HL-60 (cell line): ENCODE results near the gene TP53TG5.

ENCODE experiments used
- DNase-seq, 2 experiments: peaks; one replicate each; pipeline ENCODE4 v3.0.0-alpha.2; 2010 to 2020; ENCODE audit warnings: low read depth in 1 of 2, low spot score in 1 of 2
- H3K27ac ChIP-seq: fragments of 250-450 bp; sonication (Bioruptor Pico); replicated peaks from 2 replicates; pipeline ENCODE4 v1.5.1; 2020; ENCODE audit warnings: mild to moderate bottlenecking, moderate library complexity
- H3K27me3 ChIP-seq: fragments of 250-450 bp; sonication (Bioruptor Pico); 2 replicates; pipeline ENCODE4 v1.5.1; 2021; ENCODE audit warnings: mild to moderate bottlenecking, moderate library complexity; ENCODE audit not compliant: insufficient read depth, poor library complexity, severe bottlenecking
- H3K4me3 ChIP-seq: replicated peaks from 2 replicates; pipeline ENCODE4 v1.5.1; 2011; ENCODE audit warnings: mild to moderate bottlenecking, control low read depth, low read length; ENCODE audit not compliant: insufficient read depth
- CTCF ChIP-seq: IDR thresholded peaks from one replicate; pipeline ENCODE4 v1.5.1; 2011; ENCODE audit warnings: low read length, control low read depth, inconsistent platforms; ENCODE audit not compliant: insufficient read depth
- GABPA ChIP-seq: IDR thresholded peaks from 2 replicates; pipeline ENCODE4 v1.6.1; 2012; ENCODE audit warnings: low read depth
- POLR2AphosphoS5 ChIP-seq: IDR thresholded peaks from 2 replicates; pipeline ENCODE4 v1.6.1; 2012; ENCODE audit warnings: low read depth
- REST ChIP-seq: IDR thresholded peaks from 2 replicates; pipeline ENCODE4 v1.6.1; 2012; ENCODE audit warnings: low read depth; ENCODE audit not compliant: insufficient replicate concordance
- SPI1 ChIP-seq: IDR thresholded peaks from 2 replicates; pipeline ENCODE4 v1.6.1; 2012; ENCODE audit warnings: low read depth, mild to moderate bottlenecking, borderline replicate concordance

TP53TG5 gene

DNA sequence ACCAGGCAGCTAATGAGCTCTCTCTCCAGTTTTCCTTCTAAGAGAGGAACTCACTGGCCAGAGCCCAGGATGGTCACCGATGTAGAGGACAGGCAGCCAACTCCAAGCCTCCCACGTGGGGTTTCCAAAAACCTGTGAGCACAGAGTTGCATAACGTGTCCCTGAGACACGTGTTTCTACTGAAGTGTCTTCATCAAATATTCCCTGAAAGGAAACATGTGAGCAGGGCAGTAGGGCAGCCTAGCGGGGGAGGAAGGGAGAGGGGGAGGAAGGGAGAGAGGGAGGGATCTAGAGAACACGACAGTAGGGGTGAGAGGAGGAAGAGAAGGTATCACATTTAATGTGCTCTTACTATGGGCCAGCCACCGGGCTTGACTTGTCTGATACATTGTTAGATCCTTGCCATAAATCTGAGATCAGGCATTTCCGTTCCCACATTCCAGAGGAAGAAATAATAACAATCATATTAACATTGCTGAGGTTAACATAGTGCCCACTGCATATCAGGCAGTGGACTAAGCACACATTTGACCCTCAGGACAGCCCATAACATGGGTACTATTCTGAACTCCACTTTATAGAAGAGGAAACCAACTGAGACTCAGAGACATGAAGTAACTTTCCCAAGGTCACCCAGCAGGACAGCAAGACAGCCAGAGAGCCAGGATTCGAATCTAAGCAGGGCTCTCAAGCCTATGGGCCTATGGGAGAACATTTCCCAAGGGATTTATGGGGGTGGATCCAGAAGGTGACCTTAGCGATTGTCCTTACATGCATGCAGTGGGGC, 19.6 kb downstream of the TP53TG5 start:
- no peak for TF ChIP-seq GABPA
- TF ChIP-seq SPI1, result peak; percentile 1; the same call in 1 of the 2 replicates
- no peaks in the 10 kb centered on the region for H3K27me3 ChIP-seq
- peak; percentile 55 to 84 for DNase-seq
- H3K4me3 ChIP-seq, result no peak overlapping the region
- no peak overlapping the region; the same call in 1 of the 2 replicates for H3K27ac ChIP-seq

GRCh38 chr20:45355209-45356084, 22.7 kb downstream of the TP53TG5 start:
- no peaks in the 10 kb centered on the region for H3K27me3 ChIP-seq
- no peak overlapping the region for H3K27ac ChIP-seq
- no peak overlapping the region for H3K4me3 ChIP-seq
- DNase-seq, result no peak
- TF ChIP-seq GABPA (no peak), POLR2AphosphoS5 (no peak), REST (no peak), SPI1 (no peak), CTCF (no peak)

DNA sequence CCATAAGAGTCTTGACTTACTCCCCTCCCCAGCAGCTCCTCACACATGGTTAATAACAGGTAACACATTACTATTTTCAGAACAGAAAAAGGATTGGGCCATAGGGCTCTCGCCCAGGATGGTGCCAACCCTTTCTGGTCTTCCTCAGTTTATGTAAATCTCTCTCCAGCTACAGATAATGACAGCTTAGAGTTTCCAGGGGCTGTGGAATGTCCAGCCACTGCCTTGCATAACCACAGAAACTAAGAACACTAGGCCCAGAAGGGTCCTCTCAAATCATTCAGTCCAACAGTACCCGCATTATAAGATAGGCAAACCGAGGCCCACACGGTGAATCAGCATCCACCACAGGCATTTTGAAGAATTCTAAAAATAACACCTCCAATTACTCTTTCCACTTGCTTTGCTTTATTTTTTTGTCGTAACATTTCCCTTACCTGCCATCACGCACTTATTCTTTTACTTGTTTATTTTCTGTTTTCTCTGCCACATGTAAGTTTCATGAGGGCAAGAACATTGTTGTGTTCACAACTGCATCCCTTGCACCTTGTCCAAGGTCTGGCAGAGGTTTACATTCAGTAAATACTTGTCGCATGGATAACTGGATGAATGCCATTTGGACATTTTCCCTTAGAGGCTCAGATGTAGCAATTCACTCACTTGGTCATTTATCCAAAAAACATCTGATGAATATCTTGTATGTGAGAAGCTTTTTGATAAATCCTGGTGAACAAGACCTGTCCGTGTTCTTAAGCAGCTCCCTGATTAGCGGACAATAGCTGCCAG, 23.5 kb downstream of the TP53TG5 start:
- TF ChIP-seq CTCF (no peak), POLR2AphosphoS5 (no peak), REST (no peak), GABPA (no peak), SPI1 (no peak)
- no peak overlapping the region for H3K4me3 ChIP-seq
- no peak for DNase-seq
- H3K27ac ChIP-seq, result no peak overlapping the region
- H3K27me3 ChIP-seq, result no peaks in the 10 kb centered on the region
